Hepatocyte (in vitro differentiated cells): ENCODE results near the gene FRA10AC1. TPM values are rescaled to one million over a fixed set of nuclear protein-coding genes. Genes with fewer than 3 reads are reported as not detected.

ENCODE experiments used
- DNase-seq: peaks from one replicate; pipeline ENCODE4 v3.0.0-alpha.2; 2016; ENCODE audit warnings: low spot score
- H2AFZ ChIP-seq: fragments of 200-600 bp; sonication (generic); 2 replicates; pipeline ENCODE4 v1.6.0; 2016; ENCODE audit warnings: antibody characterized with exemption, mild to moderate bottlenecking
- H3K27ac ChIP-seq: fragments of 200-600 bp; sonication (generic); 2 replicates; pipeline ENCODE4 v1.5.1; 2016; ENCODE audit warnings: mild to moderate bottlenecking
- H3K27me3 ChIP-seq: fragments of 200-600 bp; sonication (generic); 2 replicates; pipeline ENCODE4 v1.6.1; 2016
- H3K36me3 ChIP-seq: fragments of 200-600 bp; sonication (generic); replicated peaks from 2 replicates; pipeline ENCODE4 v1.5.1; 2016; ENCODE audit warnings: low read depth; ENCODE audit not compliant: insufficient read depth
- H3K4me1 ChIP-seq: fragments of 200-600 bp; sonication (generic); 2 replicates; pipeline ENCODE4 v1.5.1; 2016; ENCODE audit warnings: mild to moderate bottlenecking, moderate library complexity; ENCODE audit not compliant: insufficient read depth
- H3K4me2 ChIP-seq: fragments of 200-600 bp; sonication (generic); 2 replicates; pipeline ENCODE4 v1.6.0; 2016
- H3K4me3 ChIP-seq: fragments of 200-600 bp; sonication (generic); 2 replicates; pipeline ENCODE4 v1.5.1; 2016; ENCODE audit warnings: mild to moderate bottlenecking
- H3K79me2 ChIP-seq: fragments of 200-600 bp; sonication (generic); 2 replicates; pipeline ENCODE4 v1.6.0; 2017; ENCODE audit warnings: mild to moderate bottlenecking
- H3K9me2 ChIP-seq: fragments of 200-600 bp; sonication (generic); replicated peaks from 2 replicates; pipeline ENCODE4 v1.6.0; 2017; ENCODE audit warnings: mild to moderate bottlenecking; ENCODE audit not compliant: insufficient read depth
- H3K9me3 ChIP-seq: fragments of 200-600 bp; sonication (generic); 2 replicates; pipeline ENCODE4 v1.5.1; 2016; ENCODE audit warnings: low read depth, mild to moderate bottlenecking
- H4K20me1 ChIP-seq: fragments of 200-600 bp; sonication (generic); 2 replicates; pipeline ENCODE4 v1.6.0; 2016; ENCODE audit warnings: mild to moderate bottlenecking; ENCODE audit not compliant: insufficient read depth, poor library complexity, severe bottlenecking
- CTCF ChIP-seq: fragments of 200-600 bp; sonication (generic); IDR thresholded peaks from 2 replicates; pipeline ENCODE4 v1.5.1; 2016; ENCODE audit warnings: antibody characterized with exemption, mild to moderate bottlenecking; ENCODE audit not compliant: poor library complexity
- EZH2 ChIP-seq: fragments of 200-600 bp; sonication (generic); IDR thresholded peaks from 2 replicates; pipeline ENCODE4 v1.6.1; 2016; ENCODE audit warnings: antibody characterized with exemption, mild to moderate bottlenecking, borderline replicate concordance
- EZH2phosphoT487 ChIP-seq: fragments of 200-600 bp; sonication (generic); IDR thresholded peaks from one replicate; pipeline ENCODE4 v1.6.1; 2018; ENCODE audit warnings: antibody characterized with exemption, mild to moderate bottlenecking, low read depth, moderate library complexity; ENCODE audit not compliant: unreplicated experiment, severe bottlenecking
- WGBS: methylation state at CpG from one replicate; pipeline ENCODE4 v1.1.6; 2016; ENCODE audit warnings: low lambda C conversion rate; ENCODE audit errors: missing lambda C conversion rate; 5-methylcytosine and 5-hydroxymethylcytosine counted together
- polyA plus RNA-seq: library from polyadenylated mRNA; unstranded; fragments of >200 nt; fragmentation: Nextera tagmentation; extraction: Ambion mirVana; gene quantifications from 2 replicates; pipeline ENCODE4 v1.2.1, GENCODE V29; 2016
- total RNA-seq: library from RNA; depleted of rRNA; stranded (reverse); fragments of >200 nt; gene quantifications from 2 replicates; pipeline ENCODE4 v1.2.3, GENCODE V29; 2014

FRA10AC1 gene
- total and polyA plus RNA-seq, 2 experiments from 2014 or later, result 11.4 to 14.9 TPM

DNA sequence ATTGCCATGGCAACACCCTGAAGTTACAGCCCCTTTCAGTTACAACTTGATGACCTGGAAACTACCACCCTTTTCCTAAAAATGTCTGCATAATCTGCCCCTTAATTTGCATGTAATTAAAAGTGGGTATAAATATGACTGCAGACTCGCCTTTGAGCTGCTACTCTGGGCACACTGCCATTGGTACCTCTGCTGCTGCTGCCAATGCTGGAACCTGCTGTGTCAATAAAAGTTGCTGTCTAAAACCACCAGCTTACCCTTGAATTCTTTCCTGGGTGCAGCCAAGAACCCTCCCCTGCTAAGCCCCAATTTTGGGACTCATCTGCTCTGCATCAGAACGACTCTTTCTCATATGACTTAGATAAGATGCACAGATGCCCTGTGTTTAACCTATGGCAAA is 10.2 kb upstream of the FRA10AC1 start:
- no peaks in the 10 kb centered on the region for H3K27me3 ChIP-seq
- DNase-seq, result no peak
- no peak overlapping the region for H2AFZ ChIP-seq
- no peak overlapping the region for H3K4me2 ChIP-seq
- H3K9me3 ChIP-seq, result no peaks in the 10 kb centered on the region
- no peaks in the 10 kb centered on the region for H3K9me2 ChIP-seq
- H4K20me1 ChIP-seq, result no peaks in the 10 kb centered on the region
- H3K4me1 ChIP-seq, result no peaks in the 10 kb centered on the region
- H3K4me3 ChIP-seq, result no peak overlapping the region
- WGBS, result 83% methylated on average over 2 of the region's 2 CpGs
- H3K36me3 ChIP-seq, result no peaks in the 10 kb centered on the region
- no peaks in the 10 kb centered on the region for H3K79me2 ChIP-seq
- H3K27ac ChIP-seq, result no peak overlapping the region
- no peak for TF ChIP-seq CTCF
- TF ChIP-seq EZH2, result no peak
- TF ChIP-seq EZH2phosphoT487, result no peak

- H3K4me3 ChIP-seq, result no peak overlapping the region
- H3K9me2 ChIP-seq, result no peaks in the 10 kb centered on the region
- H3K79me2 ChIP-seq, result no peaks in the 10 kb centered on the region
- no peaks in the 10 kb centered on the region for H3K4me1 ChIP-seq
- no peaks in the 10 kb centered on the region for H3K9me3 ChIP-seq
- WGBS, result 75% methylated on average over 3 of the region's 3 CpGs
- DNase-seq, result no peak
- TF ChIP-seq EZH2 (no peak), EZH2phosphoT487 (no peak), CTCF (no peak)
- no peaks in the 10 kb centered on the region for H4K20me1 ChIP-seq
- no peak overlapping the region for H3K4me2 ChIP-seq
- no peaks in the 10 kb centered on the region for H3K36me3 ChIP-seq
- no peak overlapping the region for H3K27ac ChIP-seq
- no peaks in the 10 kb centered on the region for H3K27me3 ChIP-seq
- H2AFZ ChIP-seq, result no peak overlapping the region
Observed at GRCh38 chr10:93711891-93712290, 9.5 kb upstream of the FRA10AC1 start.

DNA sequence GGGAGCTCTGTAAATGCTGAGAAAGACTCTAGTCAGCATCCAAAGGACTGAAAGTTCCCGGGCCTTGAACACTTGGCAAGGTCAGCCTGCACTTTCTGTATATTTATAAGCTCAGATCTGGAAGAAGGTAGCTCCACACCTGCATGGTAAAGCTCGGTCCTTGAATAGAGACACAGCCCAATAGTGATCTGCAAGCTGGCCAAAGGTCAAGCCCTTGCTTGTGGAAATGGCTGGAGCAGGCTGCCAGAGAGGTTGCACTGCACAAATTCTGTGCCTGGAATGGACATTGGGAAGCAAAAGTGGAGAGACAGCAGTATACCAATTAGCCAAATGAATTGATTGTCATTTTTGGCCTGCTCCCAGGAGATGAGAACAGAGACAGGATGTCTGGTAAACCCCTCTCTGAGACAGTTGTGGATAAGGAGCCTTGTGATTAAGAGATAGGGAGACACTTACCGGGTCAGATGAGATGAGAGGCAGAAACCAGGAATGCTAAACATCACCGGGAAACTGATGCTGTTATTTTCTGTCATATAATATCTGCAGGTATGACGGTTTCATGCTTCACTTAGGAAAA is 8.0 kb upstream of the FRA10AC1 start:
- no peak for DNase-seq

More for the DNA sequence above, 8.0 kb upstream of the FRA10AC1 start:
- 41% methylated on average over 5 of the region's 5 CpGs for WGBS
- no peak overlapping the region for H3K27ac ChIP-seq
- no peaks in the 10 kb centered on the region for H3K79me2 ChIP-seq
- no peaks in the 10 kb centered on the region for H3K9me3 ChIP-seq
- no peak overlapping the region for H2AFZ ChIP-seq
- no peaks in the 10 kb centered on the region for H3K4me1 ChIP-seq
- H3K4me3 ChIP-seq, result no peak overlapping the region
- no peaks in the 10 kb centered on the region for H3K27me3 ChIP-seq
- no peaks in the 10 kb centered on the region for H4K20me1 ChIP-seq
- no peaks in the 10 kb centered on the region for H3K36me3 ChIP-seq
- no peak overlapping the region for H3K4me2 ChIP-seq
- no peaks in the 10 kb centered on the region for H3K9me2 ChIP-seq
- TF ChIP-seq EZH2 (no peak), CTCF (no peak), EZH2phosphoT487 (no peak)
